Measurements from ENCODE around the gene ETFBKMT. TPM values are rescaled to one million over a fixed set of nuclear protein-coding genes. Genes with fewer than 3 reads are reported as not detected.

The ETFBKMT gene
- total and polyA plus RNA-seq, 2 of the 13 experiments (the other 11 are each of a cell fraction or from before 2014, with no cell fraction given) = 0.62 to 0.93 TPM

DNA sequence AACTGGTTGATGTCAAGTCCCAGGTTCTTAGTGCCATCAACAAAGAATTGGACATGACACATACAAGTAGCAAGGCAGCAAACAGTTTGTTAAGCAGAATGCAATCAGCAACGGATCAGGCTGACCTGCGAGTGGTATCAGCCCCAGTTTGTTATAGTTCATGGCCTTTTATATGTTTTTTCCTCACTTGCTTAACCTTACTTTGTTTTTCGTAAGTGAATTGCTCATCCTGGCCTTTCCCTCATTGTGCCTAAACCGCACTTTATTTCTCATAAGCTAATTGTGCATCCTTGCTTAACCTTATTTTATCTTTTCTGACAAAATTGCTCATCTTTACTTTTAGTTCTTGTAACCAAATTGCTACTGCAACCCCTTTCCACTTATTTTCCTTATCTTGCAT, 4.1 kb downstream of the ETFBKMT start:
- no peak for TF ChIP-seq KLF16 (CRISPR knock-in tag; IDR thresholded peaks at IDR 0.05)
- CTCF ChIA-PET (ENCODE audit: low intra/inter-chr PET ratio, low total read pairs) = no interaction called here

GRCh38 chr12:31664038-31664437, 4.5 kb downstream of the ETFBKMT start:
- H3K79me2 ChIP-seq (ENCODE audit: insufficient read depth, low read length) = no peaks in the 10 kb centered on the region
- in situ Hi-C loops (cut with HindIII; ENCODE audit: extremely low pct_ligation_motif_present, low pct_unique_long_range_greater_than_20kb) = loop anchor here (25.0 kb wide), 1 partner anchor 998 kb away; no protein-coding TSS in a partner anchor
- H4K20me1 ChIP-seq (ENCODE audit: insufficient read depth, low read length) = no peaks in the 10 kb centered on the region
- no peak overlapping the region for H3K4me3 ChIP-seq (replicated peaks in 1 of 3; ENCODE audit: insufficient read depth in 1 of 3, low read depth in 2 of 3, low read length in 3 of 3)
- ChIA-PET POLR2A (no interaction called here), CTCF (ENCODE audit: low intra/inter-chr PET ratio, low total read pairs) (no interaction called here)
- H2AFZ ChIP-seq (ENCODE audit: low read length) = no peak overlapping the region
- H3K27ac ChIP-seq (ENCODE audit: extremely low read length, insufficient read depth, low read length) = peak overlapping the region; percentile 20
- ATAC-seq (no peak), FAIRE-seq (peak; percentile 60), DNase-seq (ENCODE audit: low spot score) (peak; percentile 12)
- no peak overlapping the region for H3K9ac ChIP-seq (ENCODE audit: insufficient read depth, low read depth, low read length)
- peak overlapping the region; percentile 33; the same call in 1 of the 2 replicates for H3K4me2 ChIP-seq (ENCODE audit: low read depth, low read length)
- H3K36me3 ChIP-seq (replicated peaks in 1 of 2; ENCODE audit: control insufficient read depth in 1 of 2, insufficient read depth in 2 of 2, low read length in 2 of 2) = no peaks in the 10 kb centered on the region
- no peaks in the 10 kb centered on the region; a peak in 1 of 5 replicates for H3K27me3 ChIP-seq (ENCODE audit: control insufficient read depth in 1 of 2, insufficient read depth in 2 of 2, low read length in 2 of 2)
- intact Hi-C loops (cut with micrococcal nuclease; ENCODE audit: unreplicated experiment) = no loop called here
- H3K4me1 ChIP-seq (ENCODE audit: insufficient read depth, low read length) = peaks cover 28% of the 10 kb centered on the region
- BruUV-seq (replicated peaks) = no TSS peak
- WGBS (ENCODE audit: low lambda C conversion rate) = 35% methylated on average over 6 of the region's 6 CpGs
- peaks cover 16% of the 10 kb centered on the region; the same call in 1 of the 2 replicates for H3K9me3 ChIP-seq (ENCODE audit: low read length)
- TF ChIP-seq HCFC1 (IDR thresholded peaks at IDR 0.05; ENCODE audit: low read depth, low read length) (no peak), NCOR1 (IDR thresholded peaks at IDR 0.05; ENCODE audit: borderline replicate concordance, low read length) (peak; percentile 50; the same call in 1 of the 2 replicates), TARDBP (CRISPR knock-in tag; IDR thresholded peaks at IDR 0.05) (no peak), ZNF674 (CRISPR knock-in tag; IDR thresholded peaks at IDR 0.05; ENCODE audit: low read depth) (no peak), GATAD2A (CRISPR knock-in tag; IDR thresholded peaks at IDR 0.05) (0 out of 2 replicates have a peak, but pooled peaks have one; percentile 21), MAFK (conservative IDR thresholded peaks at IDR 0.05 in 1 of 2, IDR thresholded peaks at IDR 0.05 in 1 of 2; ENCODE audit: low read length in 2 of 2) (peak in 1 of 2 experiments; percentile 72; a peak in 3 of 4 replicates), ZNF512 (CRISPR knock-in tag; IDR thresholded peaks at IDR 0.05) (no peak), ZNF660 (CRISPR knock-in tag; IDR thresholded peaks at IDR 0.05; ENCODE audit: borderline replicate concordance, low read depth) (no peak), HNF4A (CRISPR knock-in tag; IDR thresholded peaks at IDR 0.05) (peak; percentile 75), SMYD3 (CRISPR knock-in tag; IDR thresholded peaks at IDR 0.05) (no peak), LCORL (IDR thresholded peaks at IDR 0.05) (0 out of 2 replicates have a peak, but pooled peaks have one; percentile 22), LCORL (CRISPR knock-in tag; IDR thresholded peaks at IDR 0.05) (no peak), ZNF460 (CRISPR knock-in tag; IDR thresholded peaks at IDR 0.05; ENCODE audit: borderline replicate concordance) (no peak)
- TF ChIP-seq, protein P1, sequence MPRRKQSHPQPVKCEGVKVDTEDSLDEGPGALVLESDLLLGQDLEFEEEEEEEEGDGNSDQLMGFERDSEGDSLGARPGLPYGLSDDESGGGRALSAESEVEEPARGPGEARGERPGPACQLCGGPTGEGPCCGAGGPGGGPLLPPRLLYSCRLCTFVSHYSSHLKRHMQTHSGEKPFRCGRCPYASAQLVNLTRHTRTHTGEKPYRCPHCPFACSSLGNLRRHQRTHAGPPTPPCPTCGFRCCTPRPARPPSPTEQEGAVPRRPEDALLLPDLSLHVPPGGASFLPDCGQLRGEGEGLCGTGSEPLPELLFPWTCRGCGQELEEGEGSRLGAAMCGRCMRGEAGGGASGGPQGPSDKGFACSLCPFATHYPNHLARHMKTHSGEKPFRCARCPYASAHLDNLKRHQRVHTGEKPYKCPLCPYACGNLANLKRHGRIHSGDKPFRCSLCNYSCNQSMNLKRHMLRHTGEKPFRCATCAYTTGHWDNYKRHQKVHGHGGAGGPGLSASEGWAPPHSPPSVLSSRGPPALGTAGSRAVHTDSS (CRISPR knock-in tag; conservative IDR thresholded peaks at IDR 0.05) = no peak

More for the DNA sequence above, 4.1 kb downstream of the ETFBKMT start:
- in situ Hi-C loops (cut with HindIII; ENCODE audit: extremely low pct_ligation_motif_present, low pct_unique_long_range_greater_than_20kb) = loop anchor here (25.0 kb wide), 1 partner anchor 999 kb away; no protein-coding TSS in a partner anchor
- H3K4me3 ChIP-seq (replicated peaks in 1 of 3; ENCODE audit: insufficient read depth in 1 of 3, low read depth in 2 of 3, low read length in 3 of 3) = no peak overlapping the region
- peak overlapping the region; percentile 33; the same call in 1 of the 2 replicates for H3K4me2 ChIP-seq (ENCODE audit: low read depth, low read length)
- H2AFZ ChIP-seq (ENCODE audit: low read length) = no peak overlapping the region
- WGBS (ENCODE audit: low lambda C conversion rate) = 68% methylated on average over 4 of the region's 4 CpGs
- FAIRE-seq = no peak
- intact Hi-C loops (cut with micrococcal nuclease; ENCODE audit: unreplicated experiment) = no loop called here
- H3K36me3 ChIP-seq (replicated peaks in 1 of 2; ENCODE audit: control insufficient read depth in 1 of 2, insufficient read depth in 2 of 2, low read length in 2 of 2) = no peaks in the 10 kb centered on the region
- no peaks in the 10 kb centered on the region; a peak in 1 of 5 replicates for H3K27me3 ChIP-seq (ENCODE audit: control insufficient read depth in 1 of 2, insufficient read depth in 2 of 2, low read length in 2 of 2)
- POLR2A ChIA-PET = no interaction called here
- H3K9ac ChIP-seq (ENCODE audit: insufficient read depth, low read depth, low read length) = no peak overlapping the region
- DNase-seq (ENCODE audit: low spot score) = no peak
- no peaks in the 10 kb centered on the region for H4K20me1 ChIP-seq (ENCODE audit: insufficient read depth, low read length)
- peak overlapping the region; percentile 20 for H3K27ac ChIP-seq (ENCODE audit: extremely low read length, insufficient read depth, low read length)
- peaks cover 27% of the 10 kb centered on the region for H3K4me1 ChIP-seq (ENCODE audit: insufficient read depth, low read length)
- no TSS peak for BruUV-seq (replicated peaks)
- ATAC-seq = no peak
- no peaks in the 10 kb centered on the region for H3K79me2 ChIP-seq (ENCODE audit: insufficient read depth, low read length)
- peaks cover 12% of the 10 kb centered on the region; the same call in 1 of the 2 replicates for H3K9me3 ChIP-seq (ENCODE audit: low read length)
